Neutrophil (primary cell): ENCODE data around the gene TRERF1.
A peak's percentile ranks its signal among the peaks of the same experiment; 100 is the strongest.

ENCODE experiments used
- H3K27ac ChIP-seq: fragments of 200-600 bp; sonication (generic); 2 replicates; pipeline ENCODE4 v1.5.1; 2016; ENCODE audit warnings: mild to moderate bottlenecking, moderate library complexity
- H3K27me3 ChIP-seq: fragments of 200-600 bp; sonication (generic); 2 replicates; pipeline ENCODE4 v1.6.0; 2016; ENCODE audit warnings: mild to moderate bottlenecking
- H3K36me3 ChIP-seq: fragments of 200-600 bp; sonication (generic); 2 replicates; pipeline ENCODE4 v1.5.1; 2017
- H3K4me1 ChIP-seq, 2 experiments: fragments of 200-600 bp in 1 of 2; sonication (generic) in 1 of 2; 1 replicate in 1 of 2; 2 replicates in 1 of 2; pipeline versions ENCODE4 v1.5.1 to v1.6.1; 2013 to 2016; ENCODE audit warnings: low read depth in 1 of 2, low read length in 1 of 2, mild to moderate bottlenecking in 1 of 2, moderate library complexity in 1 of 2; ENCODE audit not compliant: control insufficient read depth in 1 of 2, insufficient read depth in 1 of 2
- H3K4me3 ChIP-seq, 2 experiments: fragments of 200-600 bp in 1 of 2; sonication (generic) in 1 of 2; 1 replicate in 1 of 2; 2 replicates in 1 of 2; pipeline ENCODE4 v1.5.1; 2013 to 2016; ENCODE audit warnings: low read depth in 1 of 2, low read length in 1 of 2, mild to moderate bottlenecking in 1 of 2, moderate library complexity in 1 of 2
- H3K9me3 ChIP-seq: fragments of 200-600 bp; sonication (generic); 2 replicates; pipeline ENCODE4 v1.5.1; 2016
- TF ChIP-seq, protein P1 (sequence below): fragments of 200-600 bp; sonication (generic); IDR thresholded peaks from 2 replicates; pipeline ENCODE4 v1.5.1; 2016; ENCODE audit warnings: antibody characterized with exemption

Gene TRERF1

DNA sequence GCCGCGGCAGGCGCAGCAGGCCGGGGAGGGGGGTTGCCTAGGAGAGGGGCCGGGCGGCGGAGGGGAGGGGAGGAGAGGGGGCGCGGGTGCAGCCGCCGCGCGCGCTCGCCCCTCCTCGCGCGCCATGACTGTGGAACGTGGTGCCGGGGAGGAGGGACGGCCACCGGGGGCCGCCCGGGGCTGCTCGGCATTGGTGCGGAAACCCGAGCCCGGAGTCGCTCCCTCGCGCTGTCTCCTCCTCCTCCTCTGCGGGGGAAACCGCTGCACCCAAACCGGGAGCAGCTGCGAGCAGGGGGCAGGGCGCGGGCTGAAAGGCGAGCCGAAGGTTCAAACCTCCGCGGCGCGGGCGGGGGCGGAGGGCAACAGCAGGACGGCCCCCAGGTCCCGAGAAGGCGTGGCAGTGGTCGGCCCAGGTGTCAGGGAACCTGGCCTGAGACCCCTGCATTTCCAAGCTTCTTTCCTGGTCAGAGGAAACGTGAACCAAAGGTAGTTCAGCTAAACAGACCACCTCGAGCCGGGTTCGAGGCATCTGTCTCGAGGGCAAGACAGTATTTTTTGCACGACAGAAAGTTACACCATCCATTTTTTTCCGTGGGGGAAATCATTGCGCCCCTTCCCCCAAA lies 1.4 kb upstream of the TRERF1 start:
- Histone ChIP-seq H3K4me3 (peak overlapping the region; percentile 96 to 99), H3K27me3 (peaks cover 23% of the 10 kb centered on the region), H3K27ac (peak overlapping the region; percentile 88), H3K4me1 (peaks cover 41% of the 10 kb centered on the region in 2 experiments), H3K9me3 (no peaks in the 10 kb centered on the region), H3K36me3 (no peaks in the 10 kb centered on the region)
- TF ChIP-seq, protein P1, sequence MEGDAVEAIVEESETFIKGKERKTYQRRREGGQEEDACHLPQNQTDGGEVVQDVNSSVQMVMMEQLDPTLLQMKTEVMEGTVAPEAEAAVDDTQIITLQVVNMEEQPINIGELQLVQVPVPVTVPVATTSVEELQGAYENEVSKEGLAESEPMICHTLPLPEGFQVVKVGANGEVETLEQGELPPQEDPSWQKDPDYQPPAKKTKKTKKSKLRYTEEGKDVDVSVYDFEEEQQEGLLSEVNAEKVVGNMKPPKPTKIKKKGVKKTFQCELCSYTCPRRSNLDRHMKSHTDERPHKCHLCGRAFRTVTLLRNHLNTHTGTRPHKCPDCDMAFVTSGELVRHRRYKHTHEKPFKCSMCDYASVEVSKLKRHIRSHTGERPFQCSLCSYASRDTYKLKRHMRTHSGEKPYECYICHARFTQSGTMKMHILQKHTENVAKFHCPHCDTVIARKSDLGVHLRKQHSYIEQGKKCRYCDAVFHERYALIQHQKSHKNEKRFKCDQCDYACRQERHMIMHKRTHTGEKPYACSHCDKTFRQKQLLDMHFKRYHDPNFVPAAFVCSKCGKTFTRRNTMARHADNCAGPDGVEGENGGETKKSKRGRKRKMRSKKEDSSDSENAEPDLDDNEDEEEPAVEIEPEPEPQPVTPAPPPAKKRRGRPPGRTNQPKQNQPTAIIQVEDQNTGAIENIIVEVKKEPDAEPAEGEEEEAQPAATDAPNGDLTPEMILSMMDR, result no peak

DNA sequence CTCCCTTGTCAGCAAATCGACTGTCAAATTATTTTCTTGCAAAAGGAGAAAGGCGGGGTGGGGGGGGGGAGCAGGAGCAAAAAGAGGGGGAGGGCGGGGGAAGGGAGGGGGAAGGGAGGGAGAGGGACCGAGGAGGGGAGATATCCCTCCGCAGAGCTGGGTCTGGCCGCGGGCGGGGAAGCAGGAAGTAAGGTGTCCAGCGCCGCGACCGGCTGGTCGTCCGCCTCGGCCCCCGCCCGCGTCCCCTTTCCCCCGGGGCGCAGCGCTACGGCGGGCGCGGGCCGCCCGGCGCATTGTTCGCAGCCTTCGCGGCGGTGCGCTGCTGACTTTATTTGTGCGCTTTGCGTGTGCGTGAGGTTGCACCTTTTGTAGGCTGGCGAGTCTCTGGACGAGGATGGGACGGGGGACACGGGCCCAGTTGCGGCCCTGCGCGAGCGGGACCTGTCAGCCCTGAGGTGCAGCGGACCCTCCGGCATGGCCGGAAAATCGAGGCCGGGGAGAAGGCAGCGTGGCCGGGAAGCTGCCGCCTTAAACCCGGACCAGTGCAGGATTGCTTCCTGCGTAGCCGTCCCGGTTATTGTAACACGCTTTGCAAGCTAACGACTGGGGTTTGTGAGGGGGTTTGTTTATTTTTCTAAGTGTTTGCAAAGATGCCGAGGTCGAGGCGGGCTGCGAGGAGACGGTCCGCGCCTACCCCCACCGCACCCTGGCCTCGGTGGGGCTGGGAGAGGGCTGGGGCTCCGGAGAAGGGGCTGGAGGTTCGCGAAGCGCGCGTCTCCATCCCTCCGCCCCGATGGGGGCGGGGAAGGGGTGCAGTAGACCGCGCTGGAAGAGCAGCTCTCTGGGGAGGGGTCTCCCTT lies 675 bp upstream of the TRERF1 start:
- Histone ChIP-seq H3K36me3 (no peaks in the 10 kb centered on the region), H3K4me3 (peak overlapping the region; percentile 96 to 99), H3K4me1 (peaks cover 42 to 46% of the 10 kb centered on the region in 2 experiments), H3K27me3 (peaks cover 23% of the 10 kb centered on the region), H3K9me3 (no peaks in the 10 kb centered on the region), H3K27ac (peak overlapping the region; percentile 88)
- TF ChIP-seq, protein P1, result no peak

DNA sequence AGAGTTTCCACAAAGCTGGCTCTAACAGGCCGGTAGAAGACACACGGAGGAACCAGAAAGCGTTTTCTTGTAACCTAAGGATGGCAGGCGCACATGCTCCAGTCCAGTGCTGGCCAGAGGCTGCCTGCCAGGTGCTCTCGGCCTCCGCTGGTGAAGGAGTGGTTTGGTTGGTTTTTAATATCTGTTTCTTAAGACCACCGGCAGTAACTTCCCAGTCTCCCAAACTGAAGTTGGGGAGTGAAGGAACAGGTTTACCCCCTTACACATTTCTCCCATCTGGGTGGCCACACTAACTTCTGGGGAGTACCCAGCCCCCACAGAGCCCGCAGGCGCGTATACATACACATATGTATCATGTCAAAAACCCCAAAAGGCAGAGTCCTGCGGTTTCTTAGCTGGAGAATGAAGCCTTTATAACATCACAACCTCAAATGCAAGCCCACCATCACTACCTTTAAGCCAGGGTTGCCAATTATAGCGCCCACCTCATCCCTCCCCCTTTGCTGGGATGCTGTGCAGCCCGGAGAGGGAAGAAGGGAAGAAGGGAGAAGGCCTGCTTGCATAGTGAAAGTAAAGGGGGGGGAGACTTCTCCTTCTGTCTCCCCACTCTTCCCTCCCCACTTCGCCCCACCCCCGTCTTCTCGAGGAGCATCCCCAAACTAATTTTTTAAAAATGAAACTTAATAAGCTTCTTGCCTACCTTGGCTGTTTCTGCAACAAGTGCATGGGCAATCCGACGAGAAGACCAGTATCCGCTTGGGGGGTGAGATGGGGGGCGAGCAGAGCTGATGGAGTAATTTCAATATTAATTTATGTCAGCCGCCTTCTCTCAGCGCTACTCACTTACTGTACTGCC lies 1.0 kb downstream of the TRERF1 start:
- TF ChIP-seq, protein P1, result no peak
- no peaks in the 10 kb centered on the region for H3K9me3 ChIP-seq
- peaks cover 23% of the 10 kb centered on the region for H3K27me3 ChIP-seq
- H3K27ac ChIP-seq, result peak overlapping the region; percentile 88
- peak overlapping the region; percentile 96 to 99 for H3K4me3 ChIP-seq
- H3K4me1 ChIP-seq, result peaks cover 42 to 49% of the 10 kb centered on the region in 2 experiments
- no peaks in the 10 kb centered on the region for H3K36me3 ChIP-seq

DNA sequence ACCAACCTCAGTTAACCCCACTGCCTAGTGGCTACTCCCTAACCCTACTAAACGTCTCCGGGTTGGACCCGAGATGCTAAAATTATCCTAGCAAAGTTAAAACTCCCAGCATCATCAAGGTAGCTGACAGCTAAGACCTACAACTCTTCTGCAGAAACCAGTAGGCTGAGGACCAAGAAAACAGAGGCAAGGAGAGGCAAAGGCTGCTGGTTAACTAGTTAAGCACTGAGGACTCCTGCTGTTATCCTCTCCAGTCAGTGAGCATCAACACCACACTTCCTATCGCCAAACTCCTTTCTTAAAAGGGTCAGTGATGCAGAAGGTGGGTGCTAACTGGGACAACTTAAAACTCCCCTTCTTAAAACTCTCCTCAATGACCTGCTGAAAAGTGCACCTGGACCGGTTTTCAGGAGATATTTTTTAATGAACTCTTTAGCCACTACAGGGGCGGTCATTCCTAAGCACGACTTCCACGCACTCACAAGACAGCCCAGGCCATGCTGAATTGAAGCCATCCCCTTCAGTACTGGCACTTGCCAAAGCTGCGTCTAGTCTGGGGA lies 1.7 kb downstream of the TRERF1 start:
- Histone ChIP-seq H3K27me3 (peaks cover 20% of the 10 kb centered on the region), H3K36me3 (no peaks in the 10 kb centered on the region), H3K4me3 (peak overlapping the region; percentile 96 to 99), H3K4me1 (peaks cover 42 to 49% of the 10 kb centered on the region in 2 experiments), H3K27ac (peak overlapping the region; percentile 88), H3K9me3 (no peaks in the 10 kb centered on the region)
- TF ChIP-seq, protein P1, result no peak
